Spleen (tissue), 11 donors: ENCODE measurements around the gene CD320. TPM values are rescaled to one million over a fixed set of nuclear protein-coding genes. Genes with fewer than 3 reads are reported as not detected.
A peak's percentile ranks its signal among the peaks of the same experiment; 100 is the strongest.

ENCODE experiments used
- DNase-seq: peaks from one replicate; pipeline ENCODE4 v3.0.0-alpha.2; 2020
- H3K27ac ChIP-seq, 8 donors: fragments of 200-600 bp; sonication (generic) in 7 of 8; 1 replicate in 4 of 8; 2 replicates in 4 of 8; pipeline versions ENCODE4 v1.5.0 to v1.8.0; 2016 to 2021; ENCODE audit warnings: inconsistent platforms in 4 of 8, mild to moderate bottlenecking in 4 of 8, moderate library complexity in 1 of 8
- H3K27me3 ChIP-seq, 7 donors: fragments of 200-600 bp; sonication (generic) in 6 of 7; replicated peaks in 1 of 7; 1 replicate in 4 of 7; 2 replicates in 3 of 7; pipeline versions ENCODE4 v1.5.0 to v1.8.0; 2016 to 2021; ENCODE audit warnings: inconsistent platforms in 3 of 7, mild to moderate bottlenecking in 1 of 7
- H3K36me3 ChIP-seq, 6 donors: fragments of 200-600 bp; sonication (generic) in 5 of 6; 1 replicate in 4 of 6; 2 replicates in 2 of 6; pipeline versions ENCODE4 v1.5.0 to v1.8.0; 2016 to 2021; ENCODE audit warnings: inconsistent platforms in 2 of 6
- H3K4me1 ChIP-seq, 6 donors: fragments of 200-600 bp; sonication (generic) in 5 of 6; 1 replicate in 3 of 6; 2 replicates in 3 of 6; pipeline versions ENCODE4 v1.5.0 to v1.8.0; 2016 to 2021; ENCODE audit warnings: inconsistent platforms in 3 of 6
- H3K4me3 ChIP-seq, 8 donors: fragments of 200-600 bp; sonication (generic) in 7 of 8; 1 replicate in 4 of 8; 2 replicates in 4 of 8; pipeline versions ENCODE4 v1.5.0 to v1.8.0; 2016 to 2021; ENCODE audit warnings: inconsistent platforms in 4 of 8, mild to moderate bottlenecking in 4 of 8, moderate library complexity in 2 of 8
- H3K9me3 ChIP-seq, 8 donors: fragments of 200-600 bp; sonication (generic) in 7 of 8; 1 replicate in 4 of 8; 2 replicates in 4 of 8; pipeline versions ENCODE4 v1.5.0 to v1.8.0; 2016 to 2021; ENCODE audit warnings: inconsistent platforms in 4 of 8
- POLR2A ChIP-seq, 3 donors: fragments of 450-650 bp; IDR thresholded peaks; one replicate each; pipeline ENCODE4 v1.5.1; 2017; ENCODE audit warnings: antibody characterized with exemption in 3 of 3, mild to moderate bottlenecking in 1 of 3
- POLR2AphosphoS5 ChIP-seq, 3 donors: sonication (generic); formaldehyde crosslinking; IDR thresholded peaks; one replicate each; pipeline ENCODE4 v1.5.1; 2017; ENCODE audit warnings: antibody characterized with exemption in 3 of 3
- WGBS, 5 donors: extraction: QIAGEN DNeasy Blood & Tissue Kit in 3 of 5; methylation state at CpG; one replicate each; pipeline versions ENCODE4 v1.1.5 to v1.1.7; 2013 to 2018; 5-methylcytosine and 5-hydroxymethylcytosine counted together
- intact Hi-C: fragments of 100-400 bp; cut with DNase I; formaldehyde crosslinking; loops from one replicate; pipeline ENCODE4 v1.15.0; 2023; ENCODE audit warnings: low total_unique reads
- polyA plus RNA-seq, 3 donors: library from polyadenylated mRNA; stranded (reverse); fragments of 200-250 nt; gene quantifications; one replicate each; pipeline ENCODE4 v1.2.1, GENCODE V29; 2013
- total RNA-seq, 7 donors: library from RNA; depleted of rRNA in 3 of 7; stranded (reverse); fragments of >200 nt in 3 of 7; fragmentation: NEBNext Ultra II Directional in 4 of 7; extraction: Animal tissue kit (Norgen Biotek cat#: 25700) in 4 of 7; gene quantifications; one replicate each; pipeline versions ENCODE4 v1.1.0 to v1.2.1, GENCODE V29; 2016 to 2021
- TF ChIP-seq, protein P1 (sequence below), 11 experiments: fragments of 200-600 bp in 7 of 11; fragments of 450-650 bp in 4 of 11; sonication (generic) in 4 of 11; IDR thresholded peaks in 8 of 11; conservative IDR thresholded peaks in 3 of 11; 1 replicate in 7 of 11; 2 replicates in 4 of 11; pipeline versions ENCODE4 v1.4.0 to v1.8.0; 2016 to 2021; ENCODE audit warnings: antibody characterized with exemption in 11 of 11, inconsistent platforms in 4 of 11, mild to moderate bottlenecking in 1 of 11
- donor health status: healthy with polysubstance abuse.
- donor health status: DM: no; HTN: no; CAD: no; lungs with moderate emphysema.
- donor health status: DM: no; HTN: no; CAD: no.
- donor health status: Bipolar disorder and iron deficiency.
- donor health status: healthy.
- donor health status: DM: no; HTN: no; CAD: no.
- donor health status: DM: yes; HTN: yes; CAD: no.

CD320 gene
- total and polyA plus RNA-seq, 10 donors, result 26.6 to 131 (median 43.2) TPM

DNA sequence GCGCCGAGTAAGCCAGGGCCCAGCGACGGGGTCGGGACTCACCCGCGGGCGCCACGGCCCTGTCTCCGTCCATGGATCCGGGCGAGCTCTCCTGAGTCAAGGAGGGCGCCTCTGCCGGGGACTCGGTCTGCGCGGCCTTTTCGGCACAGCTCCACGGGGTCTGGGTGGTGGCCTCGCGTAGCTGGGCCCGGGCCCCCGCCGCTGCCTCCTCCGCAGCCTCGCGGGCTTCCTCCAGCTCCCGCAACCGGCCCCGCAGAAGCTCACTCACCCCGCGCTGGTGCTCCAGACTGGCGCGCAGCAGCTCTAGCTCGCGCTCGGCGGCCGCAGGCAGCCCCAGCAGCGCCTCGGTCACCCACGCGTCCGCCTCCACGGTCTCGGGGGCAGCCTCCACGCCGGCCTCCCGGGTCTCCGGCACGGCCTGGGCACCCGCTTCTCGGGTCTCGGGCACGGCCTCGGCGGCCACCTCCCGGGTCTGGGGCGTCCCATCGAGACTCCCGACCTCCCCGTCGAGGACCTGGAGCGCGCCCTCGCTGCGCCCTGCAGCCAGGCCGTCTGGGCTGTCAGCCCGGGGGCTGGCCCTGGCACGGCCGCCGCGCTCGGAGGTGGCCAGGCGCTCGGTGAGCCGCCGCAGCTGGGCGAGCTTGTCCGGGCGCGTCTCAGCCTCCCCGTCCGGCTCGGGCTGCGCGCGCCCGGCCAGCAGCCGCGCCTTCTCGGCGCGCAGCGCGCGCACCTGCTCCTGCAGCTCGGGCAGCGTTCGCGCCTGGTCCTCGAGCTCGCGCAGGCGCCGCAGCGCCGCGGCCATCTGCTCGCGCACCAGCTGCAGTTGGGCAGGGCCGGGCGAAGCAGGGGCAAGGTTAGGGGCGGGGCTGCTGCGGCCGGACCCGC lies 26.5 kb upstream of the CD320 start:
- TF ChIP-seq POLR2AphosphoS5 (IDR thresholded peaks at IDR 0.05), result no peak
- TF ChIP-seq, protein P1, sequence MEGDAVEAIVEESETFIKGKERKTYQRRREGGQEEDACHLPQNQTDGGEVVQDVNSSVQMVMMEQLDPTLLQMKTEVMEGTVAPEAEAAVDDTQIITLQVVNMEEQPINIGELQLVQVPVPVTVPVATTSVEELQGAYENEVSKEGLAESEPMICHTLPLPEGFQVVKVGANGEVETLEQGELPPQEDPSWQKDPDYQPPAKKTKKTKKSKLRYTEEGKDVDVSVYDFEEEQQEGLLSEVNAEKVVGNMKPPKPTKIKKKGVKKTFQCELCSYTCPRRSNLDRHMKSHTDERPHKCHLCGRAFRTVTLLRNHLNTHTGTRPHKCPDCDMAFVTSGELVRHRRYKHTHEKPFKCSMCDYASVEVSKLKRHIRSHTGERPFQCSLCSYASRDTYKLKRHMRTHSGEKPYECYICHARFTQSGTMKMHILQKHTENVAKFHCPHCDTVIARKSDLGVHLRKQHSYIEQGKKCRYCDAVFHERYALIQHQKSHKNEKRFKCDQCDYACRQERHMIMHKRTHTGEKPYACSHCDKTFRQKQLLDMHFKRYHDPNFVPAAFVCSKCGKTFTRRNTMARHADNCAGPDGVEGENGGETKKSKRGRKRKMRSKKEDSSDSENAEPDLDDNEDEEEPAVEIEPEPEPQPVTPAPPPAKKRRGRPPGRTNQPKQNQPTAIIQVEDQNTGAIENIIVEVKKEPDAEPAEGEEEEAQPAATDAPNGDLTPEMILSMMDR (IDR thresholded peaks at IDR 0.05 in 8 of 11, conservative IDR thresholded peaks at IDR 0.05 in 3 of 11), result no peak
- TF ChIP-seq POLR2A (IDR thresholded peaks at IDR 0.05), result no peak
- intact Hi-C loops, result no loop called here
- WGBS, 5 donors, result 14 to 33% (median 27%) methylated on average over 46 to 117 of the region's 117 CpGs
- Histone ChIP-seq H3K27me3 (peaks cover 5 to 58% (median 36%) of the 10 kb centered on the region in 7 donors), H3K36me3 (peaks cover 0 to 49% (median 5%) of the 10 kb centered on the region in 6 donors), H3K9me3 (no peaks in the 10 kb centered on the region), H3K4me1 (peaks cover 4 to 68% (median 45%) of the 10 kb centered on the region in 6 donors), H3K27ac (peak overlapping the region in 1 of 8 donors; percentile 11), H3K4me3 (peak overlapping the region in 6 of 8 donors; percentile 22 to 71 (median 37))
- peak; percentile 77 for DNase-seq

DNA sequence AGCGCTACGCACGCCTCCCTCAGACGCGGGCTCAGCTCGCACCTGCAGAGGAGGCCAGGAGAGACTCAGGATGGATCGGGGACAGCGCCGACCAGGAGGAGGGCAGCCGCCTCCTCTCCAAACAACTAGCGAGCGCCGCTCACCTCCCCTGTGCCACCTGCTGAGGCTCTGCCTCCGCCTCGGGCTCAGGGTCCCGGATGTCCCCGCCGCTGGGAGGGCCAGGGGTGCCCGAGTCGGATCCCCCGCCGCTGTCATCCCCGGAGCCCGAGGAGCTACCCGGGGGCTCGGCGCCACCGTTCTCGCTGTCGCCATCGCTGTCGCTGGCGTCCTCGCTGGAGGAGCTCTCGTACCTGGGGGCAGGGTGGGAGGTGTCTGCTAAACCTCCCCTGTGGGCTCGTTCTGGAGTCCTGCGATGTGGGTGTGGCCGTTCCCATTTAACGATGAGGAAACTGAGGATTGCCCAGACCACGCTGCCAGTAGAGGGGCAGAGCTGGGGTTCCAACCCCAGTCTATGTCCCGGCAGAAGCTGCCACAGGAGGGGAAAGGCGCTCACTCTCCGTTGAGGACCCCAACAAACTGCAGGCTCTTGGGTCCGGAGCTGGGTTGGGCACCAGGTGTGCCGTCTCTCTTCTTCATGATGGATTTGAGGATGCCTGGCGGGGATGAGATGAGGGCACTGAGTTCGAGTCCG lies 25.8 kb upstream of the CD320 start:
- Histone ChIP-seq H3K27me3 (peaks cover 5 to 58% (median 36%) of the 10 kb centered on the region in 7 donors), H3K4me3 (peak overlapping the region in 2 of 8 donors; percentile 42 to 71), H3K27ac (no peak overlapping the region), H3K4me1 (peaks cover 4 to 60% (median 41%) of the 10 kb centered on the region in 6 donors), H3K9me3 (no peaks in the 10 kb centered on the region), H3K36me3 (peaks cover 0 to 54% (median 5%) of the 10 kb centered on the region in 6 donors)
- peak; percentile 54 for DNase-seq
- 20 to 58% (median 40%) methylated on average over 32 to 48 of the region's 48 CpGs for WGBS, 5 donors
- TF ChIP-seq POLR2A (IDR thresholded peaks at IDR 0.05), result no peak
- no peak for TF ChIP-seq POLR2AphosphoS5 (IDR thresholded peaks at IDR 0.05)
- TF ChIP-seq, protein P1 (IDR thresholded peaks at IDR 0.05 in 8 of 11, conservative IDR thresholded peaks at IDR 0.05 in 3 of 11), result no peak
- intact Hi-C loops, result no loop called here

DNA sequence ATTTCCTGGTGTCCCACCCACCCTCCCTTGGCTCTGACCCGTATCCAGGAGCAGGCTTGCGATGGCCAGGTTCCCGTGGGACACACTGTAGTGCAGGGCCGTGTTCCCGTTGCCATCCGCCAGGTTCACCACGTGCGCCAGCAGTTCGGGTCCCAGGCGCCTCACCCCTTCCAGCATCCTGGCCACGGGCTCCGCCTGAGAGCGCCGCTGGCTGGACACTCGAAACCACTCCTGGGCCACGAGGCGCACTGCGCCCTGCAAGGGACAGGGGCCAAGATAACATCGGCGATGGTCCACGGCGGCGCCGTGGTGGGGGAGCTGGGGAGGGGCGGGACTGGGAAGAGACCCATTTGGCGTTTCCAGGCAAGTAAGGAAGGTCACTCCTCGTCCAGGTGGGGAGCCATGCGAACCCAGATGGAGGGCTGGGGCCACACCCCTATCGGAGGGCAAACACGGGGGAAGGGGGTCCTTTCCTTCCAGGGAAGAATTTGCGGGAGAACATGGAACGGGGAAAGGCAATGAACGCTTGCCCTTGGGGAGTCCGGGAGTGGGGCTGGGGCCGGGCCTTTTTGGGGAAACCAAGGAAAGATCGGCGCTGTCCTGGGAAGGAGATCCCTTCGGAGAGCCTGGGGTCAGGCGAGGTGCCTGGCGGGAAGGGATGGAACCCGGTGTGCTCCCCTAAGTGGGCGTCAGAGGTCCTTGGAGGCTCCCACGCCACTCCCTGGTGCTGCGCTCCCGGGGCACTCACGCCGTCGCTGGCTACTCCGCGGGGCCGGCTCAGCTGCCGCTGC lies 25.0 kb upstream of the CD320 start:
- peaks cover 5 to 56% (median 36%) of the 10 kb centered on the region in 7 donors for H3K27me3 ChIP-seq
- no peaks in the 10 kb centered on the region for H3K9me3 ChIP-seq
- H3K27ac ChIP-seq, result peak overlapping the region in 1 of 8 donors; percentile 7
- peaks cover 0 to 60% (median 5%) of the 10 kb centered on the region in 6 donors for H3K36me3 ChIP-seq
- DNase-seq, result peak; percentile 62
- H3K4me3 ChIP-seq, result no peak overlapping the region
- intact Hi-C loops, result no loop called here
- H3K4me1 ChIP-seq, result peaks cover 4 to 56% (median 39%) of the 10 kb centered on the region in 6 donors
- WGBS, 5 donors, result 35 to 60% (median 41%) methylated on average over 29 to 52 of the region's 52 CpGs
- peak in 2 of 3 donors; percentile 36 to 38 for TF ChIP-seq POLR2AphosphoS5 (IDR thresholded peaks at IDR 0.05)
- TF ChIP-seq, protein P1 (IDR thresholded peaks at IDR 0.05 in 8 of 11, conservative IDR thresholded peaks at IDR 0.05 in 3 of 11), result no peak
